Central memory CD8-positive, alpha-beta T cell (primary cell): Measurements from ENCODE around the gene SLX1B.
"Not testable (repeated sequence)": the region's sequence is repeated elsewhere in the genome, so short reads cannot be mapped to it uniquely, and the experiment has no call there.

Experiments used
- ATAC-seq: fragments of 150-1000 bp; cut with Tn5 transposase; replicated peaks from 2 replicates; pipeline ENCODE4 v1.10.0; 2022; ENCODE audit warnings: mild to moderate bottlenecking, moderate FRiP score, moderate number of reproducible peaks; ENCODE audit not compliant: poor library complexity, severe bottlenecking; ENCODE audit errors: extremely low read depth
- DNase-seq, 2 donors: peaks; one replicate each; pipeline ENCODE4 v3.0.0; 2021; ENCODE audit warnings: low spot score in 2 of 2
- H3K27ac Mint-ChIP-seq: one replicate; pipeline ENCODE4 v1.8.0; 2022; ENCODE audit warnings: low read depth, mild to moderate bottlenecking, moderate library complexity, mixed read lengths
- H3K27me3 Mint-ChIP-seq: one replicate; pipeline ENCODE4 v1.8.0; 2022; ENCODE audit warnings: mixed read lengths
- H3K36me3 Mint-ChIP-seq: one replicate; pipeline ENCODE4 v1.8.0; 2022; ENCODE audit warnings: mild to moderate bottlenecking, moderate library complexity, mixed read lengths; ENCODE audit not compliant: insufficient read depth
- H3K4me1 Mint-ChIP-seq: one replicate; pipeline ENCODE4 v1.8.0; 2022; ENCODE audit warnings: mixed read lengths
- H3K4me3 Mint-ChIP-seq: one replicate; pipeline ENCODE4 v1.8.0; 2022; ENCODE audit warnings: mild to moderate bottlenecking, moderate library complexity, mixed read lengths
- H3K9me3 Mint-ChIP-seq: one replicate; pipeline ENCODE4 v1.8.0; 2022; ENCODE audit warnings: mixed read lengths

SLX1B gene

DNA sequence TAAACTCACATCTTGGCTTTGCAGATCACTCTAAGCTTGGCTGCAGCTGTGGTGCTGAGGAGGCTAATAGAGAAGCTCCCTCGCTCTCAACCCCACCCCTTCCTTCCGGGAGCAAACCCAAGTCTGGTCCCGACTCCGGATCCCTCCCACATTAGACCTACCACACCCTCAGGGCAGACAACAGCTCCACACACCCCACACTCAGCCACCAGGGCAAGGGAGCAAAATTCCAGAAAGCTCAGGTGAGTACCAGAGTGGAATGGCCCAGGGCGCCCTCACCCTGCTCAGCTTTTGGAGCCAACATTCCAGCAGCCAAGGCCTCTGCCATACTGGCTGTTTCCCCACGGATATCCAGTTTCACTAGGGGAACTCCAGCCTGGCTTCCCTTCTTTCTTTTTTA is 15.3 kb downstream of the SLX1B start:
- not testable (repeated sequence) for H3K4me3 Mint-ChIP-seq, H3K27me3 Mint-ChIP-seq, H3K9me3 Mint-ChIP-seq, H3K27ac Mint-ChIP-seq, H3K36me3 Mint-ChIP-seq, H3K4me1 Mint-ChIP-seq
- ATAC-seq (peak; percentile 42), DNase-seq (peak; percentile 9 to 13)

- H3K9me3 Mint-ChIP-seq, H3K4me1 Mint-ChIP-seq, H3K27ac Mint-ChIP-seq, H3K4me3 Mint-ChIP-seq, H3K36me3 Mint-ChIP-seq, DNase-seq, H3K27me3 Mint-ChIP-seq: not testable (repeated sequence)
- peak; percentile 60 for ATAC-seq
Measured at GRCh38 chr16:29472065-29472464, 17.7 kb downstream of the SLX1B start.

DNA sequence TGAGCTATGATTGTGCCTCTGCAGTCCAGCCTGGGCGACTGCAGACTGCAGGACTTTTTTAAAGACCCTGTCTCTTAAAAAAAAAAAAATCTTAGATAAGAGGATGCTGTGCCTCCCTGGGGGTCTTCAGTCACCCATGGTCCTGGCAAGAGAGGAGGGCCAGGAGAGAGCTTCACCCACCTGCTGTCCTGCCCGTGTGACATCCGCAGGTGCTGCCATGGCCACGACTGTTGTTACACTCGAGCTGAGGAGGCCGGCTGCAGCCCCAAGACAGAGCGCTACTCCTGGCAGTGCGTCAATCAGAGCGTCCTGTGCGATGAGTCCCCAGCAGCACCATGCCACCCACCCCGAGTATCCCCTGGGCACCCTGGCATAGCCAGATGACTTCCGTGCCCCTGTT is 27.9 kb downstream of the SLX1B start:
- not testable (repeated sequence) for H3K27me3 Mint-ChIP-seq, ATAC-seq, H3K27ac Mint-ChIP-seq, H3K36me3 Mint-ChIP-seq, H3K4me3 Mint-ChIP-seq, H3K9me3 Mint-ChIP-seq, H3K4me1 Mint-ChIP-seq
- peak in 1 of 2 donors; percentile 9 for DNase-seq

- not testable (repeated sequence) for ATAC-seq, H3K4me3 Mint-ChIP-seq, H3K9me3 Mint-ChIP-seq, H3K4me1 Mint-ChIP-seq, DNase-seq, H3K27ac Mint-ChIP-seq, H3K27me3 Mint-ChIP-seq, H3K36me3 Mint-ChIP-seq
Measured at GRCh38 chr16:29506308-29506707, 52.0 kb downstream of the SLX1B start, which contains the start of gene NPIPB12. Gene NPIPB12 (minus strand): TSS chr16:29506408.
